WTC11 (cell line): ENCODE data around the gene RHOT1. TPM values are rescaled to one million over a fixed set of nuclear protein-coding genes. Genes with fewer than 3 reads are reported as not detected.

Experiments
- ATAC-seq: fragments of 200-7000 bp; cut with Tn5 transposase; 2 replicates; pipeline ENCODE4 v1.10.0; 2021; ENCODE audit warnings: mild to moderate bottlenecking, moderate library complexity
- CTCF ChIA-PET: fragments of 300-600 bp; sonication (Branson Sonifier 250); formaldehyde crosslinking; loops from one replicate; lab custom pipeline; 2021; ENCODE audit warnings: antibody characterized with exemption; lab: Charles Lee
- POLR2A ChIA-PET: fragments of 350-600 bp; sonication (Branson Sonifier 250); formaldehyde crosslinking; loops from one replicate; lab custom pipeline; 2021; ENCODE audit warnings: antibody characterized with exemption; lab: Charles Lee
- DNase-seq: peaks from one replicate; pipeline ENCODE4 v3.0.0; 2021; ENCODE audit warnings: low spot score
- H3K27ac Mint-ChIP-seq: 2 replicates; pipeline ENCODE4 v1.8.0; 2021; ENCODE audit warnings: mixed read lengths
- H3K27me3 Mint-ChIP-seq: 2 replicates; pipeline ENCODE4 v1.8.0; 2021; ENCODE audit warnings: low read depth, mild to moderate bottlenecking, moderate library complexity, mixed read lengths
- H3K36me3 Mint-ChIP-seq: 2 replicates; pipeline ENCODE4 v1.8.0; 2021; ENCODE audit warnings: mixed read lengths
- H3K4me1 Mint-ChIP-seq: 2 replicates; pipeline ENCODE4 v1.8.0; 2022; ENCODE audit warnings: mixed read lengths
- H3K4me3 Mint-ChIP-seq: 2 replicates; pipeline ENCODE4 v1.8.0; 2021; ENCODE audit warnings: mild to moderate bottlenecking, moderate library complexity, mixed read lengths
- H3K9me3 Mint-ChIP-seq: 2 replicates; pipeline ENCODE4 v1.8.0; 2021; ENCODE audit warnings: mixed read lengths
- CREB1 ChIP-seq: sonication (generic); formaldehyde crosslinking; IDR thresholded peaks from 2 replicates; pipeline ENCODE4 v1.8.0; 2023; ENCODE audit warnings: mild to moderate bottlenecking, missing genetic modification reagents
- CTCF ChIP-seq: fragments of 200-600 bp; IDR thresholded peaks from 2 replicates; pipeline ENCODE4 v1.8.0; 2022; ENCODE audit warnings: antibody characterized with exemption
- E2F4 ChIP-seq: sonication (generic); formaldehyde crosslinking; IDR thresholded peaks from 2 replicates; pipeline ENCODE4 v1.8.1; 2022; ENCODE audit warnings: low read depth, mild to moderate bottlenecking, moderate library complexity, missing genetic modification reagents, borderline replicate concordance
- ETV6 ChIP-seq: sonication (generic); formaldehyde crosslinking; IDR thresholded peaks from 2 replicates; pipeline ENCODE4 v1.8.1; 2022; ENCODE audit warnings: mild to moderate bottlenecking, missing genetic modification reagents
- FOXP1 ChIP-seq: sonication (generic); formaldehyde crosslinking; IDR thresholded peaks from 2 replicates; pipeline ENCODE4 v1.8.0; 2022; ENCODE audit warnings: missing genetic modification reagents, mild to moderate bottlenecking, moderate library complexity, borderline replicate concordance
- GRHL2 ChIP-seq: fragments of 250-450 bp; sonication (Bioruptor Pico); IDR thresholded peaks from 2 replicates; pipeline ENCODE4 v1.8.0; 2022; ENCODE audit warnings: mild to moderate bottlenecking, moderate library complexity; ENCODE audit not compliant: insufficient replicate concordance, severe bottlenecking
- IRF1 ChIP-seq: sonication (generic); formaldehyde crosslinking; IDR thresholded peaks from 2 replicates; pipeline ENCODE4 v1.8.0; 2023; ENCODE audit warnings: missing genetic modification reagents
- NR2C2 ChIP-seq: sonication (generic); formaldehyde crosslinking; IDR thresholded peaks from 2 replicates; pipeline ENCODE4 v1.8.0; 2022; ENCODE audit warnings: mild to moderate bottlenecking, missing genetic modification reagents
- OVOL2 ChIP-seq: fragments of 250-450 bp; sonication (Bioruptor Pico); IDR thresholded peaks from 2 replicates; pipeline ENCODE4 v1.9.0; 2021; ENCODE audit warnings: mild to moderate bottlenecking, borderline replicate concordance
- PRDM15 ChIP-seq: sonication (generic); formaldehyde crosslinking; IDR thresholded peaks from 2 replicates; pipeline ENCODE4 v1.8.0; 2022; ENCODE audit warnings: missing genetic modification reagents
- SMAD4 ChIP-seq: sonication (generic); formaldehyde crosslinking; IDR thresholded peaks from 2 replicates; pipeline ENCODE4 v1.8.0; 2022; ENCODE audit warnings: mild to moderate bottlenecking, missing genetic modification reagents
- TEAD4 ChIP-seq: sonication (generic); formaldehyde crosslinking; IDR thresholded peaks from 2 replicates; pipeline ENCODE4 v1.8.0; 2022; ENCODE audit warnings: mild to moderate bottlenecking, missing genetic modification reagents
- USF2 ChIP-seq: sonication (generic); formaldehyde crosslinking; IDR thresholded peaks from 2 replicates; pipeline ENCODE4 v1.8.1; 2023; ENCODE audit warnings: mild to moderate bottlenecking, missing genetic modification reagents, moderate library complexity
- ZBTB43 ChIP-seq: sonication (generic); formaldehyde crosslinking; IDR thresholded peaks from 2 replicates; pipeline ENCODE4 v1.8.1; 2023; ENCODE audit warnings: mild to moderate bottlenecking, missing genetic modification reagents
- ZNF121 ChIP-seq: sonication (generic); formaldehyde crosslinking; IDR thresholded peaks from 2 replicates; pipeline ENCODE4 v1.8.0; 2023; ENCODE audit warnings: missing genetic modification reagents
- ZNF219 ChIP-seq: sonication (generic); formaldehyde crosslinking; IDR thresholded peaks from 2 replicates; pipeline ENCODE4 v1.8.0; 2023; ENCODE audit warnings: missing genetic modification reagents, mild to moderate bottlenecking, borderline replicate concordance
- ZNF317 ChIP-seq: sonication (generic); formaldehyde crosslinking; IDR thresholded peaks from 2 replicates; pipeline ENCODE4 v1.8.1; 2023; ENCODE audit warnings: low read depth, mild to moderate bottlenecking, moderate library complexity, missing genetic modification reagents, borderline replicate concordance
- ZNF396 ChIP-seq: fragments of 250-450 bp; sonication (Bioruptor Pico); IDR thresholded peaks from 2 replicates; pipeline ENCODE4 v1.8.0; 2021; ENCODE audit warnings: mild to moderate bottlenecking, moderate library complexity, borderline replicate concordance
- ZNF512 ChIP-seq: sonication (generic); formaldehyde crosslinking; IDR thresholded peaks from 2 replicates; pipeline ENCODE4 v1.8.1; 2022; ENCODE audit warnings: missing genetic modification reagents, borderline replicate concordance
- total RNA-seq: library from RNA; stranded (reverse); gene quantifications from 3 replicates; pipeline ENCODE4 v1.2.3, GENCODE V29; 2021

The RHOT1 gene
- total RNA-seq, 1 experiment from 2014 or later, result 28.9 TPM

- H3K27ac Mint-ChIP-seq, result no peak overlapping the region
- no peaks in the 10 kb centered on the region for H3K9me3 Mint-ChIP-seq
- H3K27me3 Mint-ChIP-seq, result peaks cover 27% of the 10 kb centered on the region
- no peaks in the 10 kb centered on the region for H3K36me3 Mint-ChIP-seq
- ATAC-seq, result no peak
- no peak overlapping the region for H3K4me3 Mint-ChIP-seq
- peaks cover 51% of the 10 kb centered on the region for H3K4me1 Mint-ChIP-seq
- no peak for DNase-seq
- POLR2A ChIA-PET, result interaction anchor here (0.9 kb wide), 1 partner anchor 34 kb away, joined by 3 read pairs; no protein-coding TSS in a partner anchor
- TF ChIP-seq CTCF (no peak), SMAD4 (CRISPR knock-in tag) (no peak), ZBTB43 (no peak), ZNF219 (no peak), ETV6 (CRISPR knock-in tag) (no peak), E2F4 (CRISPR knock-in tag) (no peak), CREB1 (CRISPR knock-in tag) (no peak), ZNF396 (CRISPR knock-in tag) (no peak), NR2C2 (CRISPR knock-in tag) (no peak), TEAD4 (CRISPR knock-in tag) (no peak), OVOL2 (CRISPR knock-in tag) (no peak), USF2 (no peak), FOXP1 (no peak)
- CTCF ChIA-PET, result no interaction called here
Observed at GRCh38 chr17:32269377-32269776, 127.1 kb downstream of the RHOT1 start.

- H3K4me1 Mint-ChIP-seq, result peaks cover 63% of the 10 kb centered on the region
- DNase-seq (no peak), ATAC-seq (no peak)
- TF ChIP-seq IRF1 (CRISPR knock-in tag), result no peak
- H3K4me3 Mint-ChIP-seq, result no peak overlapping the region
- ChIA-PET POLR2A (no interaction called here), CTCF (interaction anchor here (1.4 to 2.3 kb wide), 3 partner anchors 8 to 47 kb away, joined by 5 to 15 read pairs (median 6); no protein-coding TSS in a partner anchor)
- no peaks in the 10 kb centered on the region for H3K9me3 Mint-ChIP-seq
- no peaks in the 10 kb centered on the region for H3K36me3 Mint-ChIP-seq
- no peak overlapping the region for H3K27ac Mint-ChIP-seq
- peaks cover 18% of the 10 kb centered on the region for H3K27me3 Mint-ChIP-seq
Observed at GRCh38 chr17:32271844-32272243, 129.5 kb downstream of the RHOT1 start.

- peaks cover 52% of the 10 kb centered on the region for H3K4me1 Mint-ChIP-seq
- CTCF ChIA-PET, result interaction anchor here (1.5 to 3.9 kb wide), 3 partner anchors 12 to 45 kb away, joined by 5 to 15 read pairs (median 12); no protein-coding TSS in a partner anchor
- no peak for DNase-seq
- POLR2A ChIA-PET, result no interaction called here
- peaks cover 2% of the 10 kb centered on the region for H3K27me3 Mint-ChIP-seq
- no peaks in the 10 kb centered on the region for H3K9me3 Mint-ChIP-seq
- ATAC-seq, result no peak
- H3K27ac Mint-ChIP-seq, result no peak overlapping the region
- no peaks in the 10 kb centered on the region for H3K36me3 Mint-ChIP-seq
- H3K4me3 Mint-ChIP-seq, result no peak overlapping the region
- TF ChIP-seq ZNF317 (CRISPR knock-in tag) (no peak), CREB1 (CRISPR knock-in tag) (no peak), GRHL2 (CRISPR knock-in tag) (no peak), USF2 (no peak), ZNF121 (CRISPR knock-in tag) (no peak), NR2C2 (CRISPR knock-in tag) (no peak), PRDM15 (CRISPR knock-in tag) (no peak), ZNF512 (CRISPR knock-in tag) (no peak)
Observed at GRCh38 chr17:32274101-32274500, 131.8 kb downstream of the RHOT1 start.
